ENCODE measurements around the gene REPIN1.

REPIN1 gene

GRCh38 chr7:150368096-150368883 is at the start of gene REPIN1:
TSS of gene REPIN1 (plus strand) at chr7:150368822. CDS start at chr7:150369712, 890 bp downstream.
- DNase-seq (ENCODE audit: low read depth): peak; percentile 69

- no peak for DNase-seq (ENCODE audit: low read depth)
Measured at GRCh38 chr7:150321788-150322113, 46.9 kb upstream of the REPIN1 start.

GRCh38 chr7:150322114-150322832 is 46.3 kb upstream of the REPIN1 start:
- no peak for DNase-seq (ENCODE audit: low read depth)

- peak; percentile 49 for DNase-seq (ENCODE audit: low read depth)
Measured at GRCh38 chr7:150322833-150323681, 45.6 kb upstream of the REPIN1 start, which contains the start of the genes ACTR3C and LRRC61. TSS of gene ACTR3C (minus strand) at chr7:150323545. CDS start at chr7:150295296, 28,249 bp downstream. TSS of gene LRRC61 (plus strand) at chr7:150323355. CDS start at chr7:150336862, 13,507 bp downstream.

GRCh38 chr7:150323682-150324372 is 44.8 kb upstream of the REPIN1 start:
- DNase-seq (ENCODE audit: low read depth): no peak

- DNase-seq (ENCODE audit: low read depth): no peak
Measured at GRCh38 chr7:150324373-150324961, 44.2 kb upstream of the REPIN1 start.

- no peak for DNase-seq (ENCODE audit: low read depth)
Measured at GRCh38 chr7:150325110-150325611, 43.5 kb upstream of the REPIN1 start.

GRCh38 chr7:150325901-150326300 is 42.7 kb upstream of the REPIN1 start:
- DNase-seq (ENCODE audit: low read depth): no peak

GRCh38 chr7:150326657-150327268 is 41.9 kb upstream of the REPIN1 start:
- DNase-seq (ENCODE audit: low read depth): no peak

- no peak for DNase-seq (ENCODE audit: low read depth)
Measured at GRCh38 chr7:150327308-150327707, 41.3 kb upstream of the REPIN1 start.

- no peak for DNase-seq (ENCODE audit: low read depth)
Measured at GRCh38 chr7:150329331-150330120, 39.1 kb upstream of the REPIN1 start.

GRCh38 chr7:150330211-150330885 is 38.3 kb upstream of the REPIN1 start:
- no peak for DNase-seq (ENCODE audit: low read depth)

GRCh38 chr7:150332852-150333635 is 35.6 kb upstream of the REPIN1 start:
- no peak for DNase-seq (ENCODE audit: low read depth)

- no peak for DNase-seq (ENCODE audit: low read depth)
Measured at GRCh38 chr7:150333659-150334058, 35.0 kb upstream of the REPIN1 start.

- no peak for DNase-seq (ENCODE audit: low read depth)
Measured at GRCh38 chr7:150334108-150334507, 34.5 kb upstream of the REPIN1 start.

GRCh38 chr7:150335108-150335773 is 33.4 kb upstream of the REPIN1 start:
- DNase-seq (ENCODE audit: low read depth): no peak

- DNase-seq (ENCODE audit: low read depth): no peak
Measured at GRCh38 chr7:150335774-150336112, 32.9 kb upstream of the REPIN1 start.

GRCh38 chr7:150336746-150337145 is 31.9 kb upstream of the REPIN1 start:
- no peak for DNase-seq (ENCODE audit: low read depth)

All from activated T-cell treated with anti-CD3 and anti-CD28 coated beads for 1 hour (primary cell).